ENCODE data around the gene SPOCK3. TPM values are rescaled to one million over a fixed set of nuclear protein-coding genes. Genes with fewer than 3 reads are reported as not detected.

Gene SPOCK3
- polyA plus RNA-seq, 1 experiment: not detected

DNA sequence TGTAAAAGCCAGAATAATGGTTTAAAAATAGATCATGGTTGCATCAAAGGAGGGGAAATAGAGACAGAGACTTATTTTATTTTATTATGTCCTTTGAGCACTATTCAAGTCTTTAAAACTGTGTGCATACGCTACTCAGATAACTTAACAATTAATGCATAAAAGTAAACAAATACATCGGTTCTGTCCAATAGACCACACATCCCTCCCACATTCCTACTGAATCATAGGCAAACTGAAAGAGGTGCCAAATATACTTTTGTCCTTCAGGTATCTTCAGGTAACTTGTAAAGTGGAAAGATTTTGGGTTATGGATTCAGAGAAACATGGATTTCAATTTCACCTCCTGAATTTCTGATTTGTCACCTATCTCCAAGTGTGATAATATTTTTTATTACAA lies 91.3 kb downstream of the SPOCK3 start:
- ChIA-PET CTCF (no interaction called here), POLR2A (no interaction called here)
- Histone ChIP-seq H3K27me3 (ENCODE audit: control insufficient read depth, insufficient read depth, low read length) (no peaks in the 10 kb centered on the region), H3K4me3 (ENCODE audit: low read depth, low read length) (no peak overlapping the region), H3K36me3 (ENCODE audit: control insufficient read depth, insufficient read depth, low read length) (no peaks in the 10 kb centered on the region)
- no peak for DNase-seq (ENCODE audit: low read depth)
- TF ChIP-seq, protein P1, sequence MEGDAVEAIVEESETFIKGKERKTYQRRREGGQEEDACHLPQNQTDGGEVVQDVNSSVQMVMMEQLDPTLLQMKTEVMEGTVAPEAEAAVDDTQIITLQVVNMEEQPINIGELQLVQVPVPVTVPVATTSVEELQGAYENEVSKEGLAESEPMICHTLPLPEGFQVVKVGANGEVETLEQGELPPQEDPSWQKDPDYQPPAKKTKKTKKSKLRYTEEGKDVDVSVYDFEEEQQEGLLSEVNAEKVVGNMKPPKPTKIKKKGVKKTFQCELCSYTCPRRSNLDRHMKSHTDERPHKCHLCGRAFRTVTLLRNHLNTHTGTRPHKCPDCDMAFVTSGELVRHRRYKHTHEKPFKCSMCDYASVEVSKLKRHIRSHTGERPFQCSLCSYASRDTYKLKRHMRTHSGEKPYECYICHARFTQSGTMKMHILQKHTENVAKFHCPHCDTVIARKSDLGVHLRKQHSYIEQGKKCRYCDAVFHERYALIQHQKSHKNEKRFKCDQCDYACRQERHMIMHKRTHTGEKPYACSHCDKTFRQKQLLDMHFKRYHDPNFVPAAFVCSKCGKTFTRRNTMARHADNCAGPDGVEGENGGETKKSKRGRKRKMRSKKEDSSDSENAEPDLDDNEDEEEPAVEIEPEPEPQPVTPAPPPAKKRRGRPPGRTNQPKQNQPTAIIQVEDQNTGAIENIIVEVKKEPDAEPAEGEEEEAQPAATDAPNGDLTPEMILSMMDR (IDR thresholded peaks at IDR 0.05; ENCODE audit: insufficient read depth, low read depth, low read length): no peak

DNA sequence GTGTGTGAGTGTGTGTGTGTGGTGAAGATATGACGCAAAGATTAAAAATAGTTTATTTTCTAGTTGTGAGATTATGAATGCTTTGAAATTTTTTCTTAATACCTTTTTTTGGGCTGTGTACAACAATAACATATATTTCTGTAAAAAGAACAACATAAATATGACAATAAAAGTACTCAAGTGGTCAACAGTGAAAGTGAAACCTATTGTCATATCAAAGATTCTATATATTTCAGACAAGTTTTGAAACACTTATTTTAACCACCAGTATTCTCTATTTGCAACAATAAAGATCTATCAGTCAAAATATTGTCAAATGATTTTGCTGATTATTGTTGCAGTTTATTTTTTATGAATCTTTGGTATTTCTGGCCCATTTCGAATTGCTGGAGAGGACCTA lies 98.0 kb downstream of the SPOCK3 start:
- H3K27me3 ChIP-seq (ENCODE audit: control insufficient read depth, insufficient read depth, low read length): no peaks in the 10 kb centered on the region
- no peak for DNase-seq (ENCODE audit: low read depth)
- no peaks in the 10 kb centered on the region for H3K36me3 ChIP-seq (ENCODE audit: control insufficient read depth, insufficient read depth, low read length)
- CTCF ChIA-PET: no interaction called here
- POLR2A ChIA-PET: no interaction called here
- no peak overlapping the region for H3K4me3 ChIP-seq (ENCODE audit: low read depth, low read length)
- TF ChIP-seq, protein P1 (IDR thresholded peaks at IDR 0.05; ENCODE audit: insufficient read depth, low read depth, low read length): no peak

DNA sequence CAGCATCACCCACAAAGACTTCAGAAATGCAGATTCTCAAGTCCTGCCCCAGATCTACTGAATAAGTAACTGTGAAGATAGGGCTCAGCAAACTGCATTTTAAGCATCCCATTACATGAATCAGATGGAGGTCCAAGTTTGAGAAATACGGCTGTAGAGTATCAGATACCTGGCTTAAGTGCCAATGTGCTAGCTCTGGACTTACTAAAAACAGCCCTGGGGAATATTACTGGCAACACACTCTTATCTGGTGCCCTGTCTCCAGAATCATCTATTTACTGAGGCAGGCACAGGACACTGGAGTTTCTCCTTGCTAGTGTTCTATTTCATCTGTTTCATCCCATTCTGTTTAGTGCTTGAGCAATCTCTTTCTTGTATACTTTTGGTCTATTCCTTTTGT lies 105.1 kb downstream of the SPOCK3 start:
- H3K4me3 ChIP-seq (ENCODE audit: low read depth, low read length): no peak overlapping the region
- TF ChIP-seq, protein P1 (IDR thresholded peaks at IDR 0.05; ENCODE audit: insufficient read depth, low read depth, low read length): no peak
- no peaks in the 10 kb centered on the region for H3K27me3 ChIP-seq (ENCODE audit: control insufficient read depth, insufficient read depth, low read length)
- DNase-seq (ENCODE audit: low read depth): no peak
- CTCF ChIA-PET: no interaction called here
- POLR2A ChIA-PET: no interaction called here
- no peaks in the 10 kb centered on the region for H3K36me3 ChIP-seq (ENCODE audit: control insufficient read depth, insufficient read depth, low read length)

DNA sequence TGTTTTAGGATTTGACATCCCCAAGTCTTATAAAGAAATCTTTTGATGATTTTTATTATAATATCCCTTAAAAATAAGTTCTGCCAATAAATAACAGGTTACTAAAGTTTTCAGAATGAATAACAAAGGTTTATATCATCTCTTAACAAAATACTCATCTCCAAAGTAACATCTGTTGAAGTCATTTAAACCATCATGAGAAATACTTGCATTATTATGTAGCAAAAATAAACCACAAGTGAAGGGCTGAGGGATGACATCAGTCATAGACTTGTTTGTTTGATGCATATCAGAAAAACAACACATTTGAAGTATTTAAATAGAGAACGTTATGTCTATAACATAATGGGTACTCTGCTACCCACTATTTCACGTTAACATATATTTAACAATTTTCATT lies 114.9 kb downstream of the SPOCK3 start:
- CTCF ChIA-PET: no interaction called here
- DNase-seq (ENCODE audit: low read depth): no peak
- Histone ChIP-seq H3K36me3 (ENCODE audit: control insufficient read depth, insufficient read depth, low read length) (no peaks in the 10 kb centered on the region), H3K27me3 (ENCODE audit: control insufficient read depth, insufficient read depth, low read length) (no peaks in the 10 kb centered on the region), H3K4me3 (ENCODE audit: low read depth, low read length) (no peak overlapping the region)
- POLR2A ChIA-PET: no interaction called here
- TF ChIP-seq, protein P1 (IDR thresholded peaks at IDR 0.05; ENCODE audit: insufficient read depth, low read depth, low read length): no peak

DNA sequence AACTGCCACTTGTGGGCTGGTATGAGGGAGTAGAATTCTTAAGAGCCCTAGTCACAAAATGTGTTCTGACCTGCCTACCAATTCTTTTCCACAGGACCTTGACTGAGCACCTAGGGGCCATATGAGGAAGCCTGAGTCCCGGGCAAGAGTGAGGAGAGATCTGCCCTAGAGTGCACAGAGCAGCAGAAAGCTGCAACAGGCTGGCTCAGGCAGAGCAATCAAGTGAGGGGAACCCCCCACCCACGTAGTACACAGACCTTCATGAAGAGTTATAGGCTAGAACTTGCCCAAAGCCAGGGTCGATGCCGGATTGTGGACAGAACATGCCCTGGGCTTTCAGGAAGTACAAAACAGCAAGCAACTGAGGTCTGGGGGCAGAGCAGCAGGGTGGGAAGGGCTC lies 117.0 kb downstream of the SPOCK3 start:
- H3K27me3 ChIP-seq (ENCODE audit: control insufficient read depth, insufficient read depth, low read length): no peaks in the 10 kb centered on the region
- H3K36me3 ChIP-seq (ENCODE audit: control insufficient read depth, insufficient read depth, low read length): no peaks in the 10 kb centered on the region
- no peak for DNase-seq (ENCODE audit: low read depth)
- CTCF ChIA-PET: no interaction called here
- POLR2A ChIA-PET: no interaction called here
- no peak overlapping the region for H3K4me3 ChIP-seq (ENCODE audit: low read depth, low read length)
- TF ChIP-seq, protein P1 (IDR thresholded peaks at IDR 0.05; ENCODE audit: insufficient read depth, low read depth, low read length): no peak

All from BJ (cell line).